Vagina (tissue), 2 donors: ENCODE data around the gene FBXL7.

ENCODE experiments used
- POLR2A ChIP-seq, 2 donors: fragments of 450-650 bp; IDR thresholded peaks; one replicate each; pipeline ENCODE4 v1.6.1; 2017; ENCODE audit warnings: antibody characterized with exemption in 2 of 2, mild to moderate bottlenecking in 2 of 2, moderate library complexity in 2 of 2
- POLR2AphosphoS5 ChIP-seq, 2 donors: sonication (generic); formaldehyde crosslinking; IDR thresholded peaks; one replicate each; pipeline ENCODE4 v1.9.0; 2017; ENCODE audit warnings: antibody characterized with exemption in 2 of 2, mild to moderate bottlenecking in 2 of 2, low read depth in 1 of 2; ENCODE audit not compliant: insufficient read depth in 1 of 2

DNA sequence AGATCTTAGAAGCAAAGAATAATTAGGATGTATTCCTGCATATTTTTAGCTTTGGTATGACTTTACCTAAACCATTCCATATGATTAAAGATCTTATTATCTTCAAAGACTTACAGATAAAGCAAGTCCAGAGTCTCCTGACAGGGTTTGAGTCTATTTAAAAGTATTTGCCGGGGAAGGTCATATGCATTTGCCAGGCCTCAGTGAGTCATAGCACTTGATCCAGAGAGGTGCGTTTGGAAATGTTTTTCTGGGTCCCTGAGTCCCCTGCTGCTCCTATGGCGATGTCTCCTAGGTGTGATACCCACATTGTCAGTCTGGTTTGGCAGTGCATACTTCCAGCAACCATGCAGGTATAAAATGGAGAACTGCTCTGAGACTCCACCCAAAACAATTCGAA is 217.0 kb downstream of the FBXL7 start:
- TF ChIP-seq POLR2A (IDR thresholded peaks at IDR 0.05) (no peak), POLR2AphosphoS5 (IDR thresholded peaks at IDR 0.05; ENCODE audit: insufficient read depth in 1 of 2, low read depth in 1 of 2) (no peak)
